Left colon (tissue), 2 donors: ENCODE data around the gene SLC41A3. TPM values are rescaled to one million over a fixed set of nuclear protein-coding genes. Genes with fewer than 3 reads are reported as not detected.
"Not testable (repeated sequence)": the region's sequence is repeated elsewhere in the genome, so short reads cannot be mapped to it uniquely, and the experiment has no call there.

ENCODE experiments used
- ATAC-seq: fragments of 200-7000 bp; cut with Tn5 transposase; one replicate; pipeline ENCODE4 v1.9.1; 2020; ENCODE audit warnings: mild to moderate bottlenecking, moderate library complexity
- DNase-seq, 2 donors: peaks; one replicate each; pipeline ENCODE4 v3.0.0-alpha.2; 2020
- intact Hi-C, 2 donors: fragments of 100-400 bp; cut with DNase I in 1 of 2; cut with micrococcal nuclease in 1 of 2; formaldehyde crosslinking; loops; one replicate each; pipeline versions ENCODE4 v1.11.2 to v1.14.0; 2022; cut with DNase I, micrococcal nuclease
- total RNA-seq, 2 donors: library from RNA; stranded (reverse); fragmentation: NEBNext Ultra II Directional; extraction: Animal tissue kit (Norgen Biotek cat#: 25700); gene quantifications; one replicate each; pipeline ENCODE4 v1.2.1, GENCODE V29; 2021
- donor health status: DM: no; HTN: no; CAD: no.
- donor health status: DM: yes; HTN: yes; CAD: no.

Gene SLC41A3
- total RNA-seq, 2 donors from 2014 or later, result 31.3 to 31.4 TPM

- intact Hi-C loops, result no loop called here
- ATAC-seq (no peak), DNase-seq (no peak)
Observed at GRCh38 chr3:126097801-126098200, 13.9 kb upstream of the SLC41A3 start.

GRCh38 chr3:126096274-126096673, 12.3 kb upstream of the SLC41A3 start:
- ATAC-seq, DNase-seq, intact Hi-C loops: not testable (repeated sequence)

DNA sequence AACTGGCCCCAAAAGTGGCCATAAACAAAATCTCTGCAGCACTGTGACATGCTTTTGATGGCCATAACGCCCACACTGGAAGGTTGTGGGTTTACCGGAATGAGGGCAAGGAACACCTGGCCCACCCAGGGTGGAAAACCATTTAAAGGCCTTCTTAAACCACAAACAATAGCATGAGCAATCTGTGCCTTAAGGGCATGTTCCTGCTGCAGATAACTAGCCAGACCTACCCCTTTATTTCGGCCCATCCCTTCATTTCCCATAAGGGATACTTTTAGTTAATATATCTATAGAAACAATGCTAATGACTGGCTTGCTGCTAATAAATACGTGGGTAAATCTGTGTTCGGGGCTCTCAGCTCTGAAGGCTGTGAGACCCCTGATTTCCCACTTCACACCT, 8.2 kb upstream of the SLC41A3 start:
- DNase-seq, ATAC-seq, intact Hi-C loops: not testable (repeated sequence)

GRCh38 chr3:126087552-126088175, 3.7 kb upstream of the SLC41A3 start:
- no peak for ATAC-seq
- DNase-seq, result no peak
- intact Hi-C loops, result no loop called here

- intact Hi-C loops, result no loop called here
- DNase-seq, result no peak
- ATAC-seq, result no peak
Observed at GRCh38 chr3:126085841-126086240, 1.9 kb upstream of the SLC41A3 start.

GRCh38 chr3:126085276-126085675, 1.4 kb upstream of the SLC41A3 start:
- intact Hi-C loops, result no loop called here
- DNase-seq, result no peak
- no peak for ATAC-seq

DNA sequence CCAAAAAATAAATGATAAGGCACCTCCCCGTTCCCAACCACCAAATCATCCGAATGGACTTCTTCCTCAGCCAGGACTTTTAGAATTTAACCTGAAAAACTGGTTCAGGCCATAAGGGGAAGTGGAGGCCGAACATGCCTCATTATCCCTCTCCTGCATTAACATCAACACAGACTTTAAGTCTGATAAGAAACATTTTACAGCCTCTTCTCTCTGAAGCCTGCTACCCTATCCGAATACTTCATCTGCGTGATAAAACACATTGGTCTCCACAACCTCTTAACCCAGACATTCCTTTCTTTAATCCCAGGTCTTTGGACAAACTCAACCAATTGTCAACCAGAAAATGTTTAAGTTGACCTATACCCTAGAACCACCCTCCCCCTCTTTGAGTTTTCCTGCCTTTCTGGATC, 850 bp upstream of the SLC41A3 start:
- intact Hi-C loops, result no loop called here
- ATAC-seq (no peak), DNase-seq (no peak)

- intact Hi-C loops, result no loop called here
- ATAC-seq (peak; percentile 76), DNase-seq (peak; percentile 48 to 64)
Observed at GRCh38 chr3:126083511-126083912, 412 bp downstream of the SLC41A3 start.

- DNase-seq, result no peak
- intact Hi-C loops, result no loop called here
- no peak for ATAC-seq
Observed at GRCh38 chr3:126083138-126083445, 832 bp downstream of the SLC41A3 start.

DNA sequence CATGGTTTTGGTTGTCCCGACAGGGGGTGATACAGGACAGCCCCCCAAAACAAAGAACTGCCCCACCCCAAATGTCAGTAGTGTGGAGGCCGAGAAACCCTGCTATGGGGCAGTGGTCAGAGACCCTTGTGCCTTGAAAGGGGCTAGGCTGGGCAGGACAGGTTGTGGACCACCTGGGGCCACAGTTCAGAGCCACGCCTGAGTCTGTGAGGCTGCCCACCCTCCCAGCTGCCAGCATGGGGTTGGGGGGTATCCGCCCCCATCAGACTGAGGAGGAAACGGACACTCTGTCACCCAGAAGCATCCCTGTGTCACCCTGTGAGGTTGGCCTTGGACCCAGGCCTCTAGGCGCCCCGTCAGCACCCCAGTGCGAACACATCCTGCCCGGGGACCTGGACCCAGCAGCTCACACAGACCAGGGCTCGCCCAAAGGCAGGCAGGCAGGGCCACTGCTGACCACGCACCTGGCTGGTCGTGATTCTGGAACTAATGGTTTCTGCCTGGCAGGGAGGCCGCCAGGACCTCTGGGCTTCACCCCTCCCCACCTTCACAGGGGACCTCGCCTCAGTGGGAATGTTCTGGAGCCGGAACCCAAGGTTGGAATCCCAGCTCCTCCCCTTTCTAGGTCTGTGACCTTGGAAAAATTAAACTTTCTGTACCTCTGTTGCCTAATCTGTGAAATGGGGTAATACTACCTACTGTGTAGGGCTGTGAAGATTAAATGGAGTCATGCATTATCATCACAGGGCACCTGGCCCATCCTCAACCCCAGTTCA, 1.4 kb downstream of the SLC41A3 start:
- intact Hi-C loops, result no loop called here
- no peak for DNase-seq
- no peak for ATAC-seq

DNA sequence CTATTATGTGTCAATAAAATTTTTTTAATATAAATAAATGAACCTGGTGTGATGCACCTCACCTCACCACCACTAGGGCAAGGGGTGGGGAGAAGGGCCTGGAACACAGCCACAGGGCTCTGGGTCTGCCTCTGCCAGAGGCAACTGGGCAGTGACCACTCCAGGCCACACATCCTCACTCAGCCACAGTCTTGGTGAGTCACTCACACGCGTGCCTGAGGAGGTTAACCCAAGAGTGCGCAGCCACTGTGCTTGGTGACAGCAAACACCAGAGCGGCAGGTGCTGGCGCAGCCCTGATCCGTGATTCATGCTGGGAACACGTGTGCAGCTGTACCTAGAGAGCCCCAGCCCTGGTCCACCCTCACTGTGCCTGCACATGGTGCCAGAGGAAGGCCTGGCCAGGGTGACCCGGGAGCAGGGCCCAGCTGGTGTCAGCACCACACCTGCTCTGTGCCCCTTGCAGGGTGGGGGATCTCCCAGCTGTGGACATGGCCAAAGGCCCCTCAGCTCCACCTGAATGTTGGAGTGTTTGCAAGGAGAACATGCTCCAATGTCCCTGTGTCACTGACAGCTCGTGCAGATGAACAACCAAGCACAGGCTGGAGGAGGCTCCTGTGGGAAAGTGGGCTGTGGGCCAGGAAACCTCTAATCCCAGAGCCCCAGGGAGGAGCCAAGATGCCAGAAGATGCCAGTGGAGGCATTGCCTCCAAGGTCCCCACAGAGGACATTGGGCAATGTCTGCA, 2.1 kb downstream of the SLC41A3 start:
- DNase-seq, result peak in 1 of 2 donors; percentile 18
- intact Hi-C loops, result no loop called here
- ATAC-seq, result peak; percentile 11

DNA sequence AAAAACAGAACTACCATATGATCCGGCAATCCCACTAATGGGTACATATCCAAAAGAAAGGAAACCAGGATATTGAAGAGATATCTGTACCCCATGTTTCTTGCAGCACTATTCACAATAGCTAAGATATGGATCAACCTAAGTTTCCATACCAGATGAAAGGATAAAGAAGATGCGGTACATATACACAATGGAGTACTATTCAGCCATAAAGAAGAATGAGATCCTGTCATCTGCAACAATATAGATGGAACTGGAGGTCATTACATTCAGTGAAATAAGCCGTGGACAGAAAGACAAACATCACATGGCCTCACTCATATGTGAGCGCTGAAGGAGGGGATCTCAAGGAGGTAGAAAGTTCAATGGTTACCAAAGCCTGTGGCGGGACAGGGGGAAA, 3.0 kb downstream of the SLC41A3 start:
- intact Hi-C loops, result no loop called here
- DNase-seq (no peak), ATAC-seq (no peak)

DNA sequence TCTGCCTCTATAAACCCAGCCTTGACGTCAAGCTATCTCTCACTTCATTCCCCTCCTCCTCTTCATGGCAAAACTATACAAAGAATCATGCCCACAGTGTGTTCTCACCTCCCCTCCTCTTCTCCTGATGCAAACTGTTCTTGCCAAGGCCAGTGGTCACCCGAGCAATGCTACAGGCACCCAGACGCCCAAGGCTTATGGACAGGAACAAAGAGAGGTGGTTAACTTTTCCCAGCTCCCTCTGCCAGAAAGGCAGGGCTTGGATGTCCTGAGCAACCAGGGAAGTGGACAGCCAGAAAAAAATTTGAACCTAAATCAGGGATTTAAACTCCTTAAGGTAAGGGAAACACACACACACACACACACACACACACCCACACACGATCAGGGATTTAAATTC, 5.1 kb downstream of the SLC41A3 start:
- intact Hi-C loops, result no loop called here
- no peak for DNase-seq
- no peak for ATAC-seq

GRCh38 chr3:126077754-126078153, 6.2 kb downstream of the SLC41A3 start:
- intact Hi-C loops, result no loop called here
- DNase-seq, result no peak
- no peak for ATAC-seq

DNA sequence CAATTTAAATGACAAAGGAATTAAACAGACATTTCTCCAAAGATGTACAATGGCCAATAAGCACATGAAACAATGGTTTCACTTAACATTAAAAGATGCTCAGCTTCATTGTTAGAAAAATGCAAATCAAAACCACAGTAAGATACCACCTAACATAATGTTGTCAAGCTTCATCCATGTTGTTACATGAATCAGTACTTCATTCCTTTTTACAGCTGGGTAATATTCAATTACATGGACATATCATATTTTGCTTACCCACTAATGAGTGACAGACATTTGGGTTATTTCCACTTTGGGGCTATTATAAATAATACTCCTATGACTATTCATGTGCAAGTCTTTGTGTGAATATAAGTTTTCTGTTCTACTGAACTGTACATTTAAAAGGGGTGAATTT, 7.8 kb downstream of the SLC41A3 start:
- ATAC-seq (no peak), DNase-seq (no peak)
- intact Hi-C loops, result no loop called here

DNA sequence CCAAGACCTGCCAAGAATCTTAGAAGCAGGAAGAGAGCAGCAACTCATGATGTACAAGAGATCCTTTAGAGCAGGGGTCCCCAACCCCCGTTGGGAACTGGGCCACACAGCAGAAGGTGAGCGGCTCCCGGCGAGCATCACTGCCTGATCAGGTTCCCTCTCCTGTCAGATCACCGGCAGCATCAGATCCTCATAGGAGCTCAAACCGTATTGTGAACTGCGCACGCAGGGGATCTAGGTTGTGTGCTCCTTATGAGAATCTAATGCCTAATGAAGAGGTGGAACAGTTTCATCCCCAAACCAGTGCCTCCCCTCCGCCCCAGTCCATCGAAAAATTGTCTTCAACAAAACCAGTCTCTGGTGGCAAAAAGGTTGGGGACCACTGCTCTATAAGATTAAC, 13.8 kb downstream of the SLC41A3 start:
- ATAC-seq, result no peak

DNA sequence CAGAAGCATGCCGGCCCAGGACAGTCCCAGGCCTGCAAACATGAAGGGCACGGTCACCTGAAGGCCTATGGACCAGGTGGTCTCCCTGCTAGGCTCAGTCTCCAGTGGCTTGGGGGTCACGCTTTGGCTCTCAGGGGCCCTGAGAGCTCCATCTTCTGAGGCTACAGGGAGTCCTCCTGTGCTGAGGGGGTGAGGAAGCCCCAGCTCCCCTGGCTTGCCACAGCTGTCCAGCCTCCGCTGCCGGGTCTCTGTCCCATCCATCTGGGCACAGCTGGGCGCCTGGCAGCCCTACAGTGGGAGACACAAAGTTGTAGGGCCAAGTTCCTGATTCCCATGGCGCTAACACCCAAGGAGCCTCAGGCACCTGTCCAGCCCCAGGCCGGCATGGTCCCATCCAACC, 16.0 kb downstream of the SLC41A3 start:
- DNase-seq, result no peak
- no peak for ATAC-seq
- intact Hi-C loops, result no loop called here

More for the DNA sequence above, 13.8 kb downstream of the SLC41A3 start:
- DNase-seq, result no peak
- intact Hi-C loops, result no loop called here

GRCh38 chr3:126066676-126067075, 17.2 kb downstream of the SLC41A3 start:
- DNase-seq, intact Hi-C loops, ATAC-seq: not testable (repeated sequence)

DNA sequence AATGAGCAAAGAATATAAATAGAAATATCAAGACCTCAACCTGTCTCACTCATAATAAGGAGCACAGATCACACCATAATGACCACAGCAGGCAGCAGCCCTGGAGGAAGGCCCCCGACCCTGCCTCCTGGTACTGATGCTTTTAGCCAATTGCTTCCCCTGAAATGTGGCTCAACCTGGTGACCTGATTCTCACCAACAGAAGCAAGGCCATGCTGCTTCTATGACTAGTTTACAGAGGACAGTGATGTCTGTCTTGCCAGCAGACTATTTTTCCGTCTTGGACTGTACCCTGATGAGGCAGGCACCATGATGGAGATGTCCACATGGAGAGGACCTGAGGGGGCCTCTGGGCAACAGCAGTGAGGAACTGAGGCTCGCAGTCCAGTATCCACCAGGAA, 18.0 kb downstream of the SLC41A3 start:
- intact Hi-C loops, result no loop called here
- DNase-seq, result no peak
- ATAC-seq, result no peak

GRCh38 chr3:126064627-126065258, 19.2 kb downstream of the SLC41A3 start:
- ATAC-seq (peak; percentile 93), DNase-seq (peak in 1 of 2 donors; percentile 57)
- intact Hi-C loops, result no loop called here
